HG02623 (cell line): Measurements from ENCODE around the gene HOXB13.

Experiments
- ATAC-seq: cut with Tn5 transposase; IDR thresholded peaks from one replicate; pipeline ENCODE4 v1.9.1; 2021; ENCODE audit warnings: moderate library complexity; ENCODE audit not compliant: unreplicated experiment

The HOXB13 gene

DNA sequence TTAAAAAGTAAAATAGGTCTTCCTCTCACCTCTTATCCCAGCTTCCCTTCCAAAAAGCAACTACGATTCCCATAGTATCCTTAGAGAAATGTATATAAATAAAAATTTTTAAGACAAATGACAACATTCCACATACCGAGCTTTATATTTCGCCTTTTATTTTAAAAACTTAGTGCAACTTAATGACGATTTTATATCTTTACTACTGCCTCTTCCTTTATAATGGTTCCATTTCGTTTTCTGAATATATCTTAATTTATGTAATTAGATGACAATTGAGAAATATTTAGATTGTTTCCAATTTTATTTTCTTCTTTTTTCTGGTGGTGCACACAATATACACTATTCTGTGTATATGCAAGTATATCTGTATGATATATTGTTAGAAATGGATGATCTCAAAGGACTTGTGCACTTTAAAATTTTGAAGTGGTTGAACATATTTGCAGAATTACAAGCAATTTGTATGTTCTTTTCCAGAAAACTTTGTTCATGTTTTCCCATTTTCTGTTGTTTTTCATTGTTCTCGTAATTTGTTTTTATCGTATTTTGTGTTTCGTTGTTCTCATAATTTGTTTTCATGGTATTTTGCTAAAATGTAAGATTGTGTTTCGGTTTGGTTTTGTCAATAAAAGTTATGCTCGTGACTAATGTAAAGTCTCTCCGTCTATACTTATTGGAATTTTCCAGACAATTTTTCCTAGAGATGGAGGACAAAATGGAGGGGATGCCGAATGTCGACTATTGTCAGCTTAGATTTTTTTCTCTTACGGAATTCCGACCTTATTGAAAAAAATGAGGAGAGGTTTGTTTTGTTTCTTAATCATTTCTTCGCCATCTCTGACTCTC lies 20.4 kb upstream of the HOXB13 start:
- ATAC-seq = no peak

DNA sequence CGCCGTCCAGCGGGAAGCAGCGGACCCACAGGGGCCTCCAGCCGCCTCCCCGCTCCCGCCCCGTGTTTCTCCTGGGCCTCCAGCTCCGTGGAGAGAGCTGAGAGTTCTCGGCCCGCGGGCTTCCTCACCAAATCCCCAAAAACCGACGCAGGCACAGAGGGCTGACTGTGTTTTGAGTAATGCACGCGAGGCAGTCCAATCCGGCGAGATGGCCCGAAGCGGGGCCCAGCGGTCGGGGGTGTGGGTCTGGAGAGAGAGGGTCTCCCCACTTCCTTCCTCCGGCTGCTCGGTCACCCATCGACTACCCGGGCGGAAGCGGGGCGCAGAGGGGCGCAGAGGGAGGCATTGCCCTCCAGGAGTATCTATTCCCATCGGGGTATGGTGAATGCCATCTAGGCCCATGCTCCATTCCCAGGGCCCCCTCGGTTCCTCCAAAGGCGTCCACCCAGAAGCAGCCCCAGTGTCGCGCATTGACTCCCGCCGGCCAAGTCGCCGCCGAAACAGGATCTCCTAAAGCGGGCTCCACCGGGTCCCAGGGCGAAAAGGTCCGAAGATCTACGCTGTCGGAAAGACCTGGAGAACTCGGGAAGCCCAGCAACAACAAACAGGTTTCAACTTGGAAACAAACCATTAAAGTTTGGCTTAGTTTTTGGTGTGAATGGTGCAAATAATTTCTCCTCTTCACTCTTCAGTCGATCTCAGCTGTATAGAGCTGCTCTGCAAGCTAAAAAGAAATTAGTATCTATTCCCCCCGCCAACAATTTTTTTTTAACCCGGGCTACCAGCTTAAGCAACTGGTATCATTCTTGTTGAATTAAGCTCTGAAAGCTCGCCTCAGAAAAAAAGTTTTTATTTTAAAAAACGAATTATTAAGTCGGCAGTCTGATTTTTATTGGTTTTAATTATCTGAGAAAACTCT lies 19.2 kb upstream of the HOXB13 start:
- no peak for ATAC-seq

- ATAC-seq = no peak
Measured at GRCh38 chr17:48746916-48747444, 18.4 kb upstream of the HOXB13 start.

DNA sequence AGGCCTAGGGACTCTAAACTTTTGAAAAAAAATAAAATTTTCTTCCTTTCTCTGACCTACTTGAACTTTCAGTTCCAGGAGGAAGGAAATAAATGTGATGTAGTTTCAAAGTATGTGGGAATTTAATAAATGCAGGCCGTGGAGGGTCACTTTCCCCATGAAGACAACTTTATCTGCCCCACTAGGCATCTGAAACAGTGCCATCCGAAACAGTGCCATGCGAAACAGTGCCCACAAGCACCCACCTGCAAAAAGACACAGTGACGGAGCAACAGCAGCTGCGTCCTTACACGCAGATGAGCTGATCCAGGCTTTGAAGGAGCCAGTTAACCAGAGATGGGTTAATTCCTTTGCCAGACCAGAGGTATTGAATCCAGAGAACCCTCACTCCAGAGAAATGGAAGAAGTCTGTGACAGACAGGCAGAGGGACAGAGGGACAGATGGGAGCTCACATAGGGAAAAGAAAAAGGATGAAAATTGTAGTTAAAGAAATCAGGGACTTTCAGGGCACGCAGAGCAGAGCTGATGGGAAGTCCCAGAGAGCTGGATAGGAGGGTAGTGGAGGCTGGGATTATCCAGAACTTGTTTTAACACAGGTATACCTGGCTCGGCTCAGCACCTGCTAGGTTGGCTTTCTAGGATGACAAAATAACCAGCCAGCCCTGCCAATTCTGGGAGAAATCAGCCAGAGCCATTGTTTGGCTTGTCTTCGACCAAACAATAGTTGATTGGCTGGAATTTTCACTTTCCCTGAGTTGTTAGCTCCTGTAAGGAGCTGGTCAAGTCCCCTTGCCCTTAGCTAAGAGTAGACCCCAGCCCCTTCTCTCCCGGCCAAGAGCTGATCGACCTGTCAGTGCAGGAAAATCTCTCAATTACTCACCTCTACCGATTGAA lies 17.1 kb upstream of the HOXB13 start:
- no peak for ATAC-seq

- no peak for ATAC-seq
Measured at GRCh38 chr17:48740537-48740936, 12.0 kb upstream of the HOXB13 start.

DNA sequence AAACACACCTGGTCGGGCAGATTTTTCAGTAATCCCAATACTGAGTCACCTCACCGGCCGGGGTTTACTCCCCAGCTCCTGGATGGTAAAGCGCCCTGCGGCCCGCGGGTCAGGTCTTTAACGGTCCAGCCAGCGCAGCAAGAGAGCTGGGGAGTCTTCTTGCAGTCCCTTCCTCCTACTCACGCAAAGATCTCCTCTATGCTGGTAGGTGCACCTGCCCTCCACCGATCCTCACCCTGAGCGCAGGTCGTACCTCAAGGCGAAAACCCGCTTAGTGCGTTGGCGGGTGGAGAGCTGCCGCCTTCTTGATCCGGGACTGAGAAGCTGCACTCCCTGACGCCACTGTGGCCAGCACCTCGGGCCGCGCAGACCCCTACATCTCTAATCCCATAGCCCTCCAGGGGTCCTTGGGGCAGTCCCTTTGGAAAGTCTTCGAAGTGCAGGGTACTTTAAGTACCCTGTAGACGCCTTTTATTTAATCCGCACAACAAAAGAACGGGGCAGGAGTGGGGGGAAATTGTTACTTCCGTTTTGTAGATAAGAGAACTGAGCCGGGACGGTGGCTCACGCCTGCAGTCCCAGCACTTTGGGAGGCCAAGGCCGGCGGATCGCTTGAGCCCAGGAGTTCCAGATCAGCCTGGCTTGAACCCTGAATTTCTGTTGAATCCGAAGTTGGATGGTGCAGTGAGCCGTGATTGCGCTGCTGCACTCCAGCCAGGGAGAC lies 10.4 kb upstream of the HOXB13 start:
- no peak for ATAC-seq

DNA sequence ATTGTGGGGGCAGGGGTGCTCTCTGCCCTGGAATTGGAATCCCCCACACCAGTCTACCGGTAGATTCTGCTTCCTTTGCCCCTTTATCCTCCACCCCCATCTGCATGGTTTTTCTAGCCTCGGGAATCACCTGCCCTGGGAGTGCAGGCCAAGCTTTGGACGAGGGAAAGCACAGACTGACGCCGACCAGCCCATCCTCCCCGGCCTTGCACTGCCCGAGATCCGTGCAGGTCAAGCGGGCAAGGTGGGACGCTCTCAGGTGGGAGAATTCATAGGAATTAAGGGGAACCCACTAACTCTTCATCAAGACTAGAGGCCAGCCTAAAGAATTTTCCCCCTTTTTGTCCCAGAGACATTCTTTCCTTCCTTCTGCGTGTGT lies 9.9 kb upstream of the HOXB13 start:
- no peak for ATAC-seq

DNA sequence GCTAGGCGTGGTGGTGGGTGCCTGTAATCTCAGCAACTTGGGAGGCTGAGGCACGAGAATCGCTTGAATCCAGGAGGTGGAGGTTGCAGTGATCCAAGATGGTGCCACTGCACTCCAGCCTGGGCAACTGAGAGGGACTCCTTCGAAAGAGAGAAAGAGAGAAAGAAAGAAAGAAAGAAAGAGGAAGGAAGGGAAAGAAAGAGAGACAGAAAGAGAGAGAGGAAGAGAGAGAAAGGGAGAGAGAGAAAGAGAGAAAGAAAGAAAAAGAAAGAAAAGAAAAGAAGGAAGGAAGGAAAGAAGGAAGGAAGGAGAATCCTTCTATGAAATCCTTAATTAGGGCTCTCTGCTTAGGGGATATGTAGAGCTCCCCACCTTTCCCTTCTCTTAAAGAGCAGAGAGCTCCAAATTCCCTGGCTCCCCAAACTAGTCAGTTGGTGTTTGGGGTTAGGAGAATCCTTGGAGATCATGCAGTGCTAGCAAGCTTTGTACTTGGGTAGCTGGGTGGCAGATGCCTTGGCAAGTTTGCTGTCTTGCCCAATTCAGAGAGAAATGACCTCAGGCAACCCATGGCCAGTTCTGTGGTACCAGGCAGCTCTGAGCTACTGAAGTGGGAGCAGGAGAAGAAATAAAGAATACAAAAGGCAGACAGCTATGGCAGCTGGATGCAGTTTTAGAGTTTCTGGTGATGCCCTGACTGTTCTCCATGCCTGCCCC lies 8.9 kb upstream of the HOXB13 start:
- no peak for ATAC-seq

DNA sequence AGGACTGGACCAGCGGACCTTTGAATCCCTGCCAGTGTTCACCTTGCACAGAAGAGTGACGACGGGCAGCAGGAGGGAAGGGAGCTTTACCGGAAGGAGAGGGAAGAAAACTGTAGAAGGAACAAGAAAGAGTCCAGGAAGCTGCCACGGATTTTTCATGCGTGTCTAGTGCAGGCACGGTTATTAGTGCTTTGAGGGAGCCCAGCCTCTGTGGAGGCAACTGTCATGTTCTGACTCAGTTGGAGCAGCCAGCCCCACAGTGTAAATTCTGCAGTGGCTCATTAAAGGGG lies 6.5 kb upstream of the HOXB13 start:
- ATAC-seq = no peak

- ATAC-seq = no peak
Measured at GRCh38 chr17:48734333-48735061, 5.9 kb upstream of the HOXB13 start.

DNA sequence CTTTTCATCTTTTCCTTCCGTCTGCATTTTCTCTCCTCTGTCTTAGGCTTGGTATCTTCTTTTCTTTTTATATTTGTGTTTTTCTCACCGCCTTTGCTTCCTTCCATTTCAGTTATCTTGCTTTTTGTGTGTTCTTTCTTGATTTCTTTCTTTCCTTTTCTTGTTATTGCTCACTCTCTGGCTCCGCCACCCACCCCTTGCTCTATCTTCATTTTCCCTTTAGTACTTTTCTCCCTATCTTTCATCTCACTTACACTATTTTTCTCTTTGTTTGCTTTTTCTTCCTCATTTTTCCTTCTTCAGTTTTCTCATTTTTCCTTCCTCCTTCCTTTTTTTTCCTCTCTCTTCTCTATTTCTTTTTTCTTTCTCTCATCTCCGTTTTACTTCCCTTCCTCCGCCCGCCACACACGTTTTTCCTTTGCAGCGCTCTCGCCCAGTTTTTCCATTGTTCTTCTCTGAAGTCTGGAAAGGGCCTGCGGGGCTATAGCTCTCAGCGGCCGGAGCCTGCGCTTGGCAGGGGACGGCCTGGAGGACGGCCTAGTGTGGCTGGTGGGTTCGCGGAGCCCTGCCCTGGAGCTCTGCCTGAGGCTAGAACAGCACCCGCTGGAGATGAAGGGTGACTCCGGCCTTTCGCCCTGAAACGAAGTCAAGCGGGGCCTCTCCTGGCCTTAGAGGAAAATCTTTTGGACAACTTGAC lies 5.2 kb upstream of the HOXB13 start:
- ATAC-seq = no peak

- ATAC-seq = no peak
Measured at GRCh38 chr17:48732688-48733629, 4.4 kb upstream of the HOXB13 start.

DNA sequence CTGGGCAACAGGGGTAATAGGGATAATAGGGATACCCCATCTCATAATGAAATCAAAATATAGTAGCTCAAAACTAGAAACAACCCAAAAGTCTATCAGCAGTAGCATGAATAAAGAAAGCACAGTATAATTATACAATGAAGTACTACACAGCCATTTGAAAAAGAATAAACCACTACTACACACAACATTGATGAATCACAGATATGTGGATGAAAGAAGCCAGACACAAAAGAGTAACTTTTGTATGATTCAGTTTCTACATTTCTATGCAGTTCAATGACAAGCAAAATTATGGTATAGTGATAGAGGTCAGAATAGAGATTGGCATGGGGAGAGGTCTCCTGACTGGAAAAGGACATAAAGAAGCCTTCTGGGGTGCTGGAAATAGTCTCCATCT lies 2.8 kb upstream of the HOXB13 start:
- no peak for ATAC-seq

DNA sequence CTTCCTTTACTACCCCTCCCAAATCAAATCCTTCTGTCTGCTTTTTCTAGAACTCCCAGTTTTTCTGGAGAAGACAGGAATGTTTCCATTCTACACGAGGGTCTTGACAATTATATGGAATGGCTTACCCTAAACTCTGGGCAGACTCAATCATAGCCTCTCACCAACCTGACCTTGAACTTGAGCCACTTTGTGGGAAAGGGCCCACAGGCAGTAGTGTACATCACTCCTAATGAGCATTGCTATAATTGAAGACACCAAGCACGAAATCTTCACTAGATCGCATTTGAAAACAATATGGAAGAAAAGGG lies 1.6 kb upstream of the HOXB13 start:
- ATAC-seq = no peak

GRCh38 chr17:48729335-48730239 lies 1.0 kb upstream of the HOXB13 start:
- ATAC-seq = no peak

DNA sequence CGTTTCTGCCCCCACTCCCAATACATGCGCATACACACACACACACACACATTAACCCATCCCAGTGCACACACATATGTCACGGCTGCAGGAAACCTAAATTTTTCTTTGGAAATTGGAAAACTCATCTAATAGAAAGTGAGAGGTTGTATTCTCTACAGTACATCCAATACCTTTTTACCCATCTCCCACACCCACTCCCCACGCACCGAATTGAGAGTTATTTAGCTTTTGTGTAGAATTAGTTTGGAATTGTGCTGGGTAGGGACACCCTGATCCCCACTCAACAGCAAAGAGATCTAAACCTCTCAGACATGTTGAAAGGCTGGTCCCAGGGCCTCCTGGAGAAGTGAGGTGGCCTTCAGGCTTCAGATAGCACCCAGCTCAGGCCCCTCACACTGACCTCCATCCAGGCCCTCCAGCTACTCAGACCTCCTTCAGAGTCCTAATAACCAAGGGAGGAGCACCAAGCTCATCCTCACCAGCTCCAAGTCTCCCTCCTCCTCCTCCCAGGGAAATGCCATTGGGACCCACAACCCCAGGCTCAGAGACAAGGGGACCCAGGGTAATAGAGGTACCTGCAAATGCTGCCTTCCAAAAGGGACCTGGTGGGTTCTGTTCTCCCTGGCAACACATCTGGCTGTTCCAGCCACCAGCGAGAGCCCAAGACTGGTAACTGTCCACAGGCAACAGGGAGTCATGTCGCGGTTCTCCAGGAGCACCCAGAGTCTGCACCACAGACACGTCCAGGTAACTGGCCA lies 955 bp downstream of the HOXB13 start:
- no peak for ATAC-seq
